Endothelial cell (in vitro differentiated cells): ENCODE measurements around the gene TMC3. TPM values are rescaled to one million over a fixed set of nuclear protein-coding genes. Genes with fewer than 3 reads are reported as not detected.

ENCODE experiments used
- DNase-seq: peaks from one replicate; pipeline ENCODE4 v3.0.0; 2021; ENCODE audit warnings: low spot score
- H3K27ac Mint-ChIP-seq: one replicate; pipeline ENCODE4 v1.8.0; 2021; ENCODE audit warnings: mixed read lengths, inconsistent platforms; ENCODE audit not compliant: unreplicated experiment
- H3K27me3 Mint-ChIP-seq: one replicate; pipeline ENCODE4 v1.8.0; 2021; ENCODE audit warnings: mild to moderate bottlenecking, moderate library complexity, mixed read lengths, inconsistent platforms; ENCODE audit not compliant: unreplicated experiment
- H3K36me3 Mint-ChIP-seq: one replicate; pipeline ENCODE4 v1.8.0; 2021; ENCODE audit warnings: mild to moderate bottlenecking, low read depth, mixed read lengths, inconsistent platforms; ENCODE audit not compliant: unreplicated experiment
- H3K4me1 Mint-ChIP-seq: one replicate; pipeline ENCODE4 v1.8.0; 2021; ENCODE audit warnings: mild to moderate bottlenecking, mixed read lengths, inconsistent platforms; ENCODE audit not compliant: unreplicated experiment
- H3K4me3 Mint-ChIP-seq: one replicate; pipeline ENCODE4 v1.8.0; 2021; ENCODE audit warnings: mild to moderate bottlenecking, mixed read lengths, inconsistent platforms; ENCODE audit not compliant: unreplicated experiment
- H3K9me3 Mint-ChIP-seq: one replicate; pipeline ENCODE4 v1.8.0; 2021; ENCODE audit warnings: mixed read lengths, inconsistent platforms; ENCODE audit not compliant: unreplicated experiment
- total RNA-seq: library from RNA; stranded (reverse); fragmentation: NEBNext Ultra II Directional; extraction: Animal tissue kit (Norgen Biotek cat#: 25700); gene quantifications from one replicate; pipeline ENCODE4 v1.2.1, GENCODE V29; 2021; ENCODE audit not compliant: unreplicated experiment
- TF ChIP-seq, protein P1 (sequence below): fragments of 200-600 bp; sonication (generic); IDR thresholded peaks from one replicate; pipeline ENCODE4 v1.5.0; 2021; ENCODE audit warnings: antibody characterized with exemption; ENCODE audit not compliant: unreplicated experiment

Gene TMC3
- total RNA-seq, 1 donor from 2014 or later: not detected

- DNase-seq: no peak
- no peaks in the 10 kb centered on the region for H3K36me3 Mint-ChIP-seq
Observed at GRCh38 chr15:81326466-81327212, 47.4 kb downstream of the TMC3 start.

DNA sequence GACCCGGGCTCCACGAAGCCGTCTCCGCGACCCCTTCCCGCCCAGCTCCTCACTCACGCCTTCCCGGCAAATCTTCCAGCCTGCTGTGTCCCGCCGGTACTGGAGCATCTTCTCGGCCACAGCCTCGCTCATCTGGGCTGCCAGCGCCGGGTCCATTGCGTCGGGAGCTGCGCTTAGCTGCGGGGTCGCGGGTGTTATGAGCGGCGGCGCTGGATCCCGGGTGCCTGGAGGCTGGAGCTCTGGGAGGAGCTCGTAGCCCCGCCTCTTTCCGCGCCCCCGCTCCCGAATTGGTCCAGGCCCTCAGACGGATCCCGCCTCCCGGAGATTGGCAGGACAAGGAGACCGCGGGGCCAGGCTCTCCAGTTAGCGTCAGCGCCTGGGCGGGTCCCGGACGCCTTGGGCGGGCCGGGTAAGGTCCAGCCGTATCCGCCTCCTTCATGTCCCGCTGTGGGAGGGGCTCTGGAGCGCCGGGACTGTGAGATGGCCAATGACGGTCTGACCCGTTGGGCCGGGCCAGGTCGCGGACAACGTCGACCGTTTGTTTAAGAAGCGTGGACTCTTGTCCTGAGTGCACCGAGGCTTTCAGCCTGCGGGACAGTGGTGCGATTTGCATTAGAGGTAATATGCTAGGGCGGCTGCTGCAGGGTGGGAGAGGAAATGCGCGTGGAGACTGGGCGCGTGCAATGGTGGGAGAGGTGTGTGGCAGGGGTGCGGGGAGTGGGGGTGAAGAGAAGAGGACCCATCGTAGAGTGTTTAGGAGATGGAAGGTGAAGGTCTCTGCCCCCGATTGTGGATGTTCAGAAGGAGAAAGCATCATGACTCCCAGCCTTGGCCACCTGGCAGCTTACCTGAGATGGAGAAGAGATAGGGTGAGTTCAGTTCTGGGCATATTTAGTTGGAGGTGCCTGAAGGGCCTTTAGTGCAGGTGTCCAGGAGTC, 49.8 kb downstream of the TMC3 start, which contains the start of gene STARD5:
STARD5 (minus strand) TSS at position 198 of the 938 bp plus-strand sequence; CDS start at position 156, 42 bp downstream.
- H3K9me3 Mint-ChIP-seq: no peaks in the 10 kb centered on the region
- no peaks in the 10 kb centered on the region for H3K36me3 Mint-ChIP-seq
- peak within 1 kb of the TSS; percentile 94 for H3K4me3 Mint-ChIP-seq
- no peaks in the 10 kb centered on the region for H3K27me3 Mint-ChIP-seq
- no peak within 1 kb of the TSS for H3K27ac Mint-ChIP-seq
- TF ChIP-seq, protein P1, sequence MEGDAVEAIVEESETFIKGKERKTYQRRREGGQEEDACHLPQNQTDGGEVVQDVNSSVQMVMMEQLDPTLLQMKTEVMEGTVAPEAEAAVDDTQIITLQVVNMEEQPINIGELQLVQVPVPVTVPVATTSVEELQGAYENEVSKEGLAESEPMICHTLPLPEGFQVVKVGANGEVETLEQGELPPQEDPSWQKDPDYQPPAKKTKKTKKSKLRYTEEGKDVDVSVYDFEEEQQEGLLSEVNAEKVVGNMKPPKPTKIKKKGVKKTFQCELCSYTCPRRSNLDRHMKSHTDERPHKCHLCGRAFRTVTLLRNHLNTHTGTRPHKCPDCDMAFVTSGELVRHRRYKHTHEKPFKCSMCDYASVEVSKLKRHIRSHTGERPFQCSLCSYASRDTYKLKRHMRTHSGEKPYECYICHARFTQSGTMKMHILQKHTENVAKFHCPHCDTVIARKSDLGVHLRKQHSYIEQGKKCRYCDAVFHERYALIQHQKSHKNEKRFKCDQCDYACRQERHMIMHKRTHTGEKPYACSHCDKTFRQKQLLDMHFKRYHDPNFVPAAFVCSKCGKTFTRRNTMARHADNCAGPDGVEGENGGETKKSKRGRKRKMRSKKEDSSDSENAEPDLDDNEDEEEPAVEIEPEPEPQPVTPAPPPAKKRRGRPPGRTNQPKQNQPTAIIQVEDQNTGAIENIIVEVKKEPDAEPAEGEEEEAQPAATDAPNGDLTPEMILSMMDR: no peak
- DNase-seq: peak; percentile 98
- peaks cover 7% of the 10 kb centered on the region for H3K4me1 Mint-ChIP-seq

More at GRCh38 chr15:81326466-81327212, 47.4 kb downstream of the TMC3 start:
- H3K27ac Mint-ChIP-seq: no peak overlapping the region
- H3K27me3 Mint-ChIP-seq: no peaks in the 10 kb centered on the region
- H3K4me1 Mint-ChIP-seq: peaks cover 7% of the 10 kb centered on the region
- TF ChIP-seq, protein P1: no peak
- no peaks in the 10 kb centered on the region for H3K9me3 Mint-ChIP-seq
- no peak overlapping the region for H3K4me3 Mint-ChIP-seq

DNA sequence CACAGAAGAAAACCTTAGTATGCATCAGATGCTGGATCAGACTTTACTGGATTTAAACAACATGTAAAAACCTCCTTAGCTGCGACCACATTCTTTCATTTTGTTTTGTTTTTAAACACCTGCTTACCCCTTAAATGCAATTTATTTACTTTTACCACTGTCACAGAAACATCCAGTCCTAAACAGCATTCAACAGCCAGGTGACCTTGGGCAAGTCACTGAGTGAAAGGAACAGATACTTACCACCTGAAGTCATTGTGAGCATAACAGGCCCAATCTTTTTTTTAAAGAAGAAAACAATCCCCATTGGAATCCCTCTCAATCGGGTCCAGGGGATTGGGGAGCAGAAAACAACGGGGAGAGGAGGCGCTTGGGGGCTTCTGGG, 50.5 kb downstream of the TMC3 start:
- peaks cover 7% of the 10 kb centered on the region for H3K4me1 Mint-ChIP-seq
- H3K27ac Mint-ChIP-seq: no peak overlapping the region

DNA sequence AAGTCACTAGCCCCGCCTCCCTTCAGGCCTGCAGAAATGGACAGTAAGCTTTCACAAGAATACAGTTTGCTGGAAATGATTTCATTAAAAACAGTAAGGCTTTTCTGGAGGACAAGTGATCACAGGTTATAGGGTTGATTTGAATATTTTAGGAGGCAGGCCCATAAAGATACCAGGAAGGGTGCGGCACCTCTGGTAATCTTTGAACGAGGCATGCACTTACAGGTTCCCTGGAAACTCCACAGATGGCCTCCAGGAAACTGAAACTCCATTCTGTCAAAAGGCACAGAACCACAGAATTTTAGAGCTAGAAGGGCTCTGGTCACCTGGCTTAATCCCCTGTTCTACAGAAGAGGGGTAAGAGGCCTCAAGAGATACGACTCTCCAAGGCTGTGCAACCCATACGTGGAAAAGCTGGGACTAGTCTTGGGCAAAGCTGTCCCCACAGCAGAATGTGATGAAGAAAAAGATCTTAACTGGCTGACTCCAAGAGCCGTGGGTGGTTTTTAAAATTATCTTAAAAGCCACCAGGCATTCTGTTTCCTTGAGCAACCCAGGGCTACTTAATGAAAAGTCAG, 51.2 kb downstream of the TMC3 start:
- peaks cover 7% of the 10 kb centered on the region for H3K4me1 Mint-ChIP-seq
- H3K36me3 Mint-ChIP-seq: peaks cover 5% of the 10 kb centered on the region
- no peaks in the 10 kb centered on the region for H3K27me3 Mint-ChIP-seq
- no peaks in the 10 kb centered on the region for H3K9me3 Mint-ChIP-seq
- TF ChIP-seq, protein P1: no peak
- DNase-seq: no peak
- H3K27ac Mint-ChIP-seq: no peak overlapping the region
- H3K4me3 Mint-ChIP-seq: peak overlapping the region; percentile 51

More for the DNA sequence above, 50.5 kb downstream of the TMC3 start:
- H3K9me3 Mint-ChIP-seq: no peaks in the 10 kb centered on the region
- TF ChIP-seq, protein P1: no peak
- H3K27me3 Mint-ChIP-seq: no peaks in the 10 kb centered on the region
- peaks cover 2% of the 10 kb centered on the region for H3K36me3 Mint-ChIP-seq
- peak overlapping the region; percentile 94 for H3K4me3 Mint-ChIP-seq
- DNase-seq: no peak
